GM19035 (cell line): Measurements from ENCODE around the gene IQSEC3.

ENCODE experiments used
- ATAC-seq: cut with Tn5 transposase; IDR thresholded peaks from one replicate; pipeline ENCODE4 v1.9.1; 2021; ENCODE audit not compliant: unreplicated experiment

Gene IQSEC3

GRCh38 chr12:138171-138897 is 71.8 kb downstream of the IQSEC3 start:
- ATAC-seq, result no peak

- no peak for ATAC-seq
These were observed 72.4 kb downstream of the IQSEC3 start for GRCh38 chr12:138898-139534.

- ATAC-seq, result no peak
These were observed 73.0 kb downstream of the IQSEC3 start for GRCh38 chr12:139585-139984.

GRCh38 chr12:140162-140561 is 73.6 kb downstream of the IQSEC3 start:
- no peak for ATAC-seq

GRCh38 chr12:143964-144649 is 77.5 kb downstream of the IQSEC3 start:
- ATAC-seq, result no peak

GRCh38 chr12:144650-145284 is 78.2 kb downstream of the IQSEC3 start:
- no peak for ATAC-seq

GRCh38 chr12:145369-145960 is 78.9 kb downstream of the IQSEC3 start:
- ATAC-seq, result no peak

- no peak for ATAC-seq
These were observed 80.7 kb downstream of the IQSEC3 start for GRCh38 chr12:147242-147641.

GRCh38 chr12:148676-149416 is 82.3 kb downstream of the IQSEC3 start:
- ATAC-seq, result no peak

GRCh38 chr12:151579-151978 is 85.0 kb downstream of the IQSEC3 start:
- ATAC-seq, result no peak

GRCh38 chr12:152440-152839 is 85.9 kb downstream of the IQSEC3 start:
- no peak for ATAC-seq

GRCh38 chr12:153080-153746 is 86.6 kb downstream of the IQSEC3 start:
- ATAC-seq, result no peak

GRCh38 chr12:154058-154457 is 87.5 kb downstream of the IQSEC3 start:
- no peak for ATAC-seq

GRCh38 chr12:155006-155405 is 88.4 kb downstream of the IQSEC3 start:
- ATAC-seq, result no peak

GRCh38 chr12:155646-156045 is 89.1 kb downstream of the IQSEC3 start:
- ATAC-seq, result no peak

- no peak for ATAC-seq
These were observed 90.4 kb downstream of the IQSEC3 start for GRCh38 chr12:156945-157344.

- no peak for ATAC-seq
These were observed 91.1 kb downstream of the IQSEC3 start for GRCh38 chr12:157644-158043.

- no peak for ATAC-seq
These were observed 92.7 kb downstream of the IQSEC3 start for GRCh38 chr12:159156-159782.

- no peak for ATAC-seq
These were observed 94.3 kb downstream of the IQSEC3 start for GRCh38 chr12:160858-161257.

- ATAC-seq, result no peak
These were observed 95.3 kb downstream of the IQSEC3 start for GRCh38 chr12:161823-162222.
